ENCODE results near the gene ABHD3.
"Not testable (repeated sequence)": the region's sequence is repeated elsewhere in the genome, so short reads cannot be mapped to it uniquely, and the experiment has no call there.

The ABHD3 gene

GRCh38 chr18:21640375-21640774 lies 64.2 kb downstream of the ABHD3 start:
- not testable (repeated sequence) for DNase-seq

- DNase-seq: no peak
Measured at GRCh38 chr18:21638822-21639221, 65.8 kb downstream of the ABHD3 start.

GRCh38 chr18:21636769-21637168 lies 67.8 kb downstream of the ABHD3 start:
- DNase-seq: no peak

GRCh38 chr18:21634588-21635199 lies 69.9 kb downstream of the ABHD3 start:
- no peak for DNase-seq

GRCh38 chr18:21632393-21632792 lies 72.2 kb downstream of the ABHD3 start:
- DNase-seq: no peak

- no peak for DNase-seq
Measured at GRCh38 chr18:21629089-21629832, 75.3 kb downstream of the ABHD3 start.

GRCh38 chr18:21621640-21622039 lies 82.9 kb downstream of the ABHD3 start:
- not testable (repeated sequence) for DNase-seq

GRCh38 chr18:21612125-21613039 lies 92.2 kb downstream of the ABHD3 start, which contains the start of gene SNRPD1:
SNRPD1 (plus strand) TSS chr18:21612314; CDS start chr18:21612430, 116 bp downstream.
- DNase-seq: peak; percentile 95

- DNase-seq: not testable (repeated sequence)
Measured at GRCh38 chr18:21611401-21612124, 93.0 kb downstream of the ABHD3 start.

- no peak for DNase-seq
Measured at GRCh38 chr18:21605213-21605612, 99.4 kb downstream of the ABHD3 start.

- DNase-seq: no peak
Measured at GRCh38 chr18:21604671-21605070, 99.9 kb downstream of the ABHD3 start.

GRCh38 chr18:21602299-21602587 lies 102.3 kb downstream of the ABHD3 start:
- DNase-seq: no peak

Data from islet precursor cell (in vitro differentiated cells).